HG03520 (cell line): ENCODE results near the gene LARP6.
"Not testable (repeated sequence)": the region's sequence is repeated elsewhere in the genome, so short reads cannot be mapped to it uniquely, and the experiment has no call there.

Experiments
- ATAC-seq: cut with Tn5 transposase; IDR thresholded peaks from one replicate; pipeline ENCODE4 v1.9.1; 2021; ENCODE audit warnings: mild to moderate bottlenecking, moderate library complexity; ENCODE audit not compliant: unreplicated experiment

LARP6 gene

DNA sequence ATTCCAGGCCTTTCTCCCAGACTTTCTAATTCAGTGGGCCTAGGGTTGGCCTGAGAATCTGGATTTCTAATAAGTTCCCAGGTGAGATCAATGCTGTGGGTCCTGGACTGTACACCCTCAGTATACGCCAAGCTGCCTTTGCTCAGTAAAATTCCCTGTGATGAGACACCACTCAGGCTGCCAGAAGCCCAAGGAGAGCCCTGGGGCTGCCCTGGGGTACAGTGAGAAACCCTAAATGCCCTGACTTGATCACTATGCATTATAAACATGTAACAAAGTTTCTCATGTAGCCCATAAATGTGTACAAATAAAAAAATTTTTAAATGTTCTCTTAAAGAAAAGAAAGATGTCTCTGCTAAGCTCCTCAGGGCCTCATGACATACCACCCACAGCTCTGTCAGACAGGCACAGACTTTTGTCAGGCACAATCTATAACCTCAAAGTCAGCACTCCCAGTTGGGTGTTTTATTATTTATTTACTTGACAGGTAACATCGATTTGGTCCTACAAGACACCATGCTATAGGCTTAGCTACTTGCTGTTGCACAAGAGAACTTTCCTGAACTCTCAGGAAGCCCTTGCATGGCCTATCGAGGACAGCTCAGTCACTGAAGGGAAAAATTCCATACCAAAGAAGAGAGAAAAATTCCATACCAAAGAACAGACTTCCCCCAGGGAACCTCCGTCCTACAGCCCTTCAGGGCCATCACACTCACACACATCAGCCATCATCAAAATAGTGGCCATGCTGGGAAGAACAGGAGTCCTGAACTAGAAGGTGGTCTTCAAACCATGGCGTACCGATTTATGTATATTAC, 22.7 kb downstream of the LARP6 start:
- no peak for ATAC-seq

DNA sequence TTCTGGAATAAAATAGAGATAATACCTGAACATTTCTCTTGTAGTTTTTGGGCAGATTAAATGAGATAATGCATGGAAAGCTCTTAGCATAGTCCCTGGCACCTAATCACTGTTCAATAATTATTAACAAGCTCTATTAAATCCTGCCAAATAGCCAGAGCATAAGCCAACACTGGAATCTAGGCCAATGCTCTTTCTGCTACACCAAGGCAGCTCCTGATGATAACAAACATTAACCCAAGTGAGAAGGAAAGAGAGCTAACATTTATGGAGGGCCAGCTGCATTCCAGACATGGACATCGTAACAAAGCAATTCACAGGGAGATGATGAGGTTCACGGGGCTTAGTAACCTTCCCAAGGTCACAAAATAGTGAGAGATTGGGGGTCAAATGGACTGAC, 23.3 kb downstream of the LARP6 start:
- no peak for ATAC-seq

DNA sequence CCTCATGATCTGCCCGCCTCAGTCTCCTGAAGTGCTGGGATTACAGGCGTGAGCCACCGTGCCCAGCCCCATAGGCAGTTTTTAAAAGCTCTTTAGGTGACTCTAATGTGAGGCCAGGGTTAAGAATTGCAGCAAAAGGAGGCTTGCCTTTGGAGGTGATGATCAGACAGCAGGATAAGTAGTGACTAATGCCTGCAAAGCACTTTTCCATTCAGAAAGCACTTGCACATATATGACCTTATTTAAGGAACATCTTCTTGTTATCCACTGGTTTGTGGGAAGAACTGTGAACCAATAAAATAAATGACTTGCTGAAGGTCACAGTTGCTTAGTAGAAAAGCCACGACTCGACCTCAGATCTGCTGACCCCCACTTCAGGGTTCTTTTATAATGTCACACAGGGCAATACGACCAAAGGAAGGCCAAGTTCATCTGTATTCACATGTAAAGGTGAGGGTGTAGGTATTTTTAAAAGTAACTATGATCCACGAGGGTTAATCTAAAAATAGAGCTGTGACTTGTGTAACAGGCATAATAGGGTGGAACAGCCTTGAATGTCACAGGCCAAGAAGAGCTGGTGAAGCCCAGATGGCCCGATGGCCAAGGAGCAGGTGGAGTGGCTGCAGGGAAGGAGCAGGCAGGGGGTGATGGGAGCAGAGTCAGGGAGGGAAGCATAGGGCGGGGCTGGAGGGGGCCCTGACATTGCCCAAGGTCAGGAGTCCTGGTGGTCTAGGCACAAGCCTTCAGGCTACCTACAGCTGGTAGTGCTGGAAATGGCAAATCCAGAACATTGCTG, 24.4 kb downstream of the LARP6 start:
- no peak for ATAC-seq

DNA sequence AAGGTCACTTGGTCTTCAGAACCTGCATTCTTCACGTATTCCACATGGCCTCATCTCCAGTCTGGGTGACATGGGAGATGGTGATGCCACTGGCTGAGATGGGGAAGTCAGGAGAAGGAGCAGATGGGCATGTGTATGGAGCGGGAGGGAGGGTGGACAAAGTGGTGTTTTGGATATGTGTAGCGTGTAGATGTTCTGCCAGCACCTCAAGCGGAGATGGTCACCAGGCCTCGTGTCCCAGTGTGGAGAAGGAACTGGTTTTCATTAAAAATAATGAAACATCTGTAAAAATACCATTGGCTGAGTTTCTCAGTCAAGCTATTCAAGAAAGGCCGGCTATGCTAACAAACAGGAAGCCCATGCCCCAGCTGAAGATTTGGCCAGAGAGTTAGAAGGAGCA, 26.2 kb downstream of the LARP6 start:
- no peak for ATAC-seq

DNA sequence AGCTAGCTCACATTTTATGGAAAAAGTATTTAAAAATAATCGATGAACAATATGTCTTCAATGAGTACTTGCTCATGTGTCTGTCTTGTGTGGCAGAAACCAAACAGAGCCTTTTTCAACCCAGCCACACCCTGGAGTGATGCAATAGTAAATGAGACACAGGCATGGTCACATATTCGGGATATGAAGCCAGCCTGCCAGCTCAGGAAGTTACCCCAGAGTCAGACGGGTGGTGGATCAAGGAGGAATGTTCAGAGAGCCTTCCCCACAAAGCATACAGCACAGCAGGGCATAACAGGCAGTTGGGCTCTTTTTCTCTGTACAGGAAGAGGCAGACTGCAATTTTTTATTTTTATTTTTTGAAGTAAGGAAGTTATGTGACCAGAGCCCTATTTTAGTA, 27.3 kb downstream of the LARP6 start:
- no peak for ATAC-seq

DNA sequence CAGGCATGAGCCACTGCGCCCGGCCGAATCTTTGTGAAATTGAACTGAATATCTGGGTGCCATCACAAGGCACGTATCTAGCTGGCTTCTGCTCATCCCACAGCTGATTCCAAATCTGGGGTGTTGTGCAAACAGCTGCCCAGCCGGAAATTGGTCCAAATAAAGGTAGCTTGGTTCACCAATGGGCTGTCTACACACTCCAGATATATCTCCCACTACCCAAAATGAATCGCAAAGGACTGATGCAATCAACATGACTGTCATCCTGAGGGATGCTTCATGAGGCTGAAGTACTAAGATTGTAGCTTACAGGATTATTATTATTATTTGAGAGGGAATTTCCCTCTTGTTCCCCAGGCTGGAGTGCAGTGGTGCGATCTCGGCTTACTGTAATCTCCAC, 28.1 kb downstream of the LARP6 start:
- no peak for ATAC-seq

DNA sequence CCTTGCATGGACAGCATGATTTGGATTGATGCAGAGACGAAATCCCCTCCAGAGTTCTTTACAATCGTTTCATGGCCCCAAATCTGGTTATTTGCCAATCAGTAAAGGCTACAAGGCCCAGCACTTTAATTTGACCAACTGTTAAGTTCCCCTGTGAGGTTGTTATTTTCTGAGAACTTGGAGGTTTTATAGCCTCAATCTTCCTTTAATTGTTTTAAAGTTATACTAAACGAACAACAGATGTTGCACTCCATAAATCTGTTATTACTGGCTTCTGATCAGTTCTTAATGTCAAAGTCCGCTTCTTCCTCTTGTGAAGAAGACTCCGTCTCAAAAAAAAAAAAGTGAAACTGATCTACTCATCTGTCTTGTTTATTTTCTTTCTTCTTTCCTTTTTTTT, 30.8 kb downstream of the LARP6 start:
- ATAC-seq, result no peak

DNA sequence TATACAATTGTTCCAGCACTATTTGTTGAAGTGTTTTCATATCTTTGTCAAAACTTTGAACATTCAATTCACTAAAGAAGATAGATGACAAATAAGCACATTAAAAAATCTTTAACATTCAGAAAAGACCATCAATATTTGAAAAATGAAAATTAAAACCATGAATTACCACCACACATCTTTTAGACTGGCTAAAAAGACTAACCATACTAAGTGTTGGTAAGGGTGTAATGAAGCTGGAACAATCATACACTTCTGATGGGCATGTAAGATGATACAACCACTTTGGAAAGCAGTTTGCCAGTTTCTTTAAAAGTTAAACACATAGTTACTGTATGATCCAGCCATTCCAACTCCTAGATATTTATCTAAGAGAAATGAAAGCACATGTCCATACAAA, 33.7 kb downstream of the LARP6 start:
- no peak for ATAC-seq

DNA sequence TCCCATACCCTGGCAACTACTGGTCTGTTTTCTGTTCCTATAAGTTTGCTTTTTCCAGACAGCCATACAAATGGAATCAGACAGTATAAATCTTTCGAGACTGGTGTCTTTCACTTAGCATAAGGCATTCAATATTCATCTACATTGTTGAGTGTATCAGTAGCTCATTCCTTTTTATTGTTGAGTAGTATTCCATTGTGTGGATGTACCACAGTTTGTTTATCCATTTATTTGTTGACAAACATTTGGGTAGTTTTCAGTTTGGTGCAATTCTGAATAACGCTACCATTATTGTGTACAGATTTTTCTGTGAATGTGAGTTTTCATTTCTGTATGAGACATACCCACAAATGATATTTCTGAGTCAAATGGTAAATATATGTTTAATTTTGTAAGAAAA, 35.4 kb downstream of the LARP6 start:
- ATAC-seq, result no peak

DNA sequence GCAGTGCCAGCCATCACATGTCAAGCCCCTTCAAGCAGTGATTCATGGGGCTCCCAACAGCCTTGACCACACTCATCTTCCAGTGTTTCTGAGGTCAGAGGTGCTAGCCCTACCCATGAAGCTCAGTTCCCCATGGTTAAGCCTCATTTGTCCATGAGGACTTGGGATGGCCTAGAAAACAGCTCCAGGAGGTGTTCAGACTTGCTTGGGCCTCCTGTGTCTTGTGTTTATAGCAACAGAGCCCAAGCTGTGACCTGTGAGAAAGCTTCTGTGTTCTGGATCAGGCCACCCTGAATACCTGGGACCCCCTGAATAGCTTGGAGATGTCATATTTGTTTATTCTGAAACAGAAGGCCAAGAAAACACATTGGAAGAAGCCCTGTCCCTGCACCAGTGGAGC, 36.7 kb downstream of the LARP6 start:
- ATAC-seq, result no peak

DNA sequence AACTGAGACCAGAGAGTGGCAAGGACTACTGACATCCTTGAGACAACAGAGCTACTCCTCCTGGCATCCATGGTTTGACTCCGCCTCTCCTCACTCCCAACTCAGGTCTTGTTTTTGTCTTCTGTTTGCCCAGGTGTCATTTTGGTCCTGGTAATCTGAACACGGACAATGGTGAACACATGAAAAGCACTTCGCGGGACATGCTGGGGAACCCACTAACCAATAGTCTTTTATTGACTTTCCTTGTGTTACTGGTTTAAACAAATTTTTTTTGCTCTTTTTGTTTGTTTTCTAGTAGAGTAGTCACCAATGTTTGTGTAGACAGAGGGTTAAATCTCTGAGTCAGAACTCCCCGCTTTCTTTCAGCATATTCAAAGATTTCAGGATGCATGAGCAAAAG, 38.4 kb downstream of the LARP6 start:
- ATAC-seq, result no peak

DNA sequence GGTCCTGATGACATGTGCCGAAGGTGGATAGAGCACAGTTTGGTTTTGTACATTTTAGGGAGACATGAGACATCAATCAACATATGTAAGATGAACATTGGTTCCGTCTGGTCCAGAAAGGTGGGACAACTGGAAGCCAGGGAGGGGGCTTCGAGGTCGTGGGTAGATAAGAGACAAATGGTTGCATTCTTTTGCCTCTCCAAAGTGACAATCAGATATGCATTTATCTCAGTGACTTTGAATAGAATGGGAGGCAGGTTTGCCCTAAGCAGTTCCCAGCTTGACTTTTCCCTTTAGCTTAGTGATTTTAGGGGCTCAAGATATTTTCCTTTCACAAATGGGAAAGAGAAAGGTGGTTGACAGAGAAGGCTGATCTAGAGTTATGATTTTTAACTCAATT, 38.9 kb downstream of the LARP6 start:
- ATAC-seq, result not testable (repeated sequence)

DNA sequence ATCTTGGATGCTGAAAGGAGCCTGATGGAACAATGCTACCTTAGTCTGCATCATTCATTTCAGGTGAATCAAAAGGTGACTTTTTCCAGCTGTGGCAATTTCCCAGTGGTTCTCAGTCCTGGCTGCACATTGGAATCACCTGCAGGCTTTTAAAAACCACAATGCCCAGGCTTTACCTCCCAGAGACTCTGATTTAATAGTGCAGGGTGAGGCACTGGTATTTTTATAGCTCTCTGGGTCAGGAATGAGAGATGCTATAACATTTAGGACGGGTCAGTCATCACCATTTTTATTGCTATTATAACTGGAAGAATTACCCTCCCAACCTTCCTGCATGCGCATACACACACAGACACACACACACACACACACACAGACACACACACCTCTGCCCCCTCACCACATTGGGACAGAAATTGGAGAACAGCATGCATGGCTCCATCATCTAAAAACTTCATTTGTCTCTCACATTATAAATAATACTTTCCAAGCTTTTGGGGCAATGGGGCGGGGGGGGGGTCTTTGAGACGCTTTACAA, 41.1 kb downstream of the LARP6 start:
- no peak for ATAC-seq

DNA sequence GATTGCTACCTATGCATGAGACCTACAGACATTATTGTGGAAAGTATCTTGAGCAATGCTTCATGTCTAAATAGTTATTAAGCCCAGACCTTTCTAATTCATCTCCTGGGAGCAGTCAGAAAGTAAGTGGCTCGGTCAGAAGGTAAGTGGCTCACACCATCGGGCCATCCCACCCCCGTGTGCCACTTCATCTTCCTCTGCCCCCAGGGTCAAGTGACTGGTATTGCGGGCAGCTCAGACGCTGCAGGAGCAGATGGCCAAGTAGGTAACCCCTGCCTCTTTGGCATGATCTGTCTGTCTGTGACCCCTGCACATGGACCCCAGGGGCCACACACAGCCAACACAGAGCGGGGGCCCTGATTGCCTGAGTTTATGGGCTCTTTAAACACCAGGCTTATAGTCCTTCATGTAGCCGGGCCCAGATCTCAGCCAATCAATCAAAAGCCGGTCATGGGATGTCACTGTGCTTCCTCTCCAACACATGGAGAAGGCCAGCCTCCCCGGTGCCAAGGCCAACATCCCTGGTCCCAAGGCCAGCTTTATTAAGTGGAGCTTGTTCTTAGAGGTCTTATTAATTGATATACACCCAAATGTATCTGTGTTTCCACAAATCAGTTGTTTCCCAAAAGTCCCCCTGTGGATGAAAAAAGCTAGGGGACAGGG, 42.9 kb downstream of the LARP6 start:
- no peak for ATAC-seq

DNA sequence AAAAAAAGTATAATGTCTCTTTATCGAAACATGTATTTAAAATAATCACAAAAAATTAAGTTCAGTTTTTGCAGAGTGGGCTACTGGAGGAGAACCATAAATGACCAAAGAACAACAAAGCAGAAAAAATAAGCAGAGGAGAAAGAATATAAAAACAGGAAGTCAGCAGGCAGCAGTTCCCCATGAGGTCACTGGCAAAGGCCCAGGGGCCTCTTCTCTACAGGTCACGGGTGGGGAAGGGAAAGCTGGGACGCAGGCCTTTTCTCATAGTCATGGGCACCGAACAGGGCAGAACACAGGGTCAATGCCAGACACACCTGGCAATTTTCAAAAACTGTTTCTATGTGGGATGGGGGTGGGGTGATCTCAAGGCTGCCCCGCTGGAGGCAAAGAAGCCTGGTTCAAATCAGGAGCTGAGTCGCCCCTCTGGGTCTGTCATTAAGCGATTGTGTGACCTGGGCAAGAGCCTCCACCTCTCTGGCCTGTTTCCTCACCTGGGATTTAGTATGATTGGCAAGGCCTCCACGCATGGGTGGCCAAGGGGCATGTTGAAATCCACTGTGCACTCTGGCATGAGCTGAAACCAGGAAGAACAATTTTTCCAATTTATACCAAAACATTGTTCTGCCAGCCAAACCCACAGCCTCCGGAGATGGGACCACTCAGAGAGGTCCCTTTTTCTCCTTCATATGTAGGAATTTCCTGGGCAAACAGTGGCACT, 46.8 kb downstream of the LARP6 start:
- no peak for ATAC-seq

DNA sequence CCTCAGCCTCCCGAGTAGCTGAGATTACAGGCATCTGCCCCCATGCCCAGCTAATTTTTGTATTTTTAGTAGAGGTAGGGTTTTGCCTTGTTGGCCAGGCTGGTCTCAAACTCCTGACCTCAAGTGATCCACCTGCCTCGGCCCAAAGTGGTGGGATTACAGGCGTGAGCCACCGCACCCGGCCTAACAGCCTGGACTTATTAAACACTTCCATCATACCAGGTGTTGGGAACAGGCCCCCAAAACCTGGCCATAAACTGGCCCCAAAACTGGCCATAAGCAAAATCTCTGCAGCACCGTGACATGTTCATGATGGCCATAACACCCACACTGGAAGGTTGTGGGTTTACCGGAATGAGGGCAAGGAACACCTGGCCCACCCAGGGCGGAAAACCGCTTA, 49.6 kb downstream of the LARP6 start:
- ATAC-seq, result not testable (repeated sequence)

DNA sequence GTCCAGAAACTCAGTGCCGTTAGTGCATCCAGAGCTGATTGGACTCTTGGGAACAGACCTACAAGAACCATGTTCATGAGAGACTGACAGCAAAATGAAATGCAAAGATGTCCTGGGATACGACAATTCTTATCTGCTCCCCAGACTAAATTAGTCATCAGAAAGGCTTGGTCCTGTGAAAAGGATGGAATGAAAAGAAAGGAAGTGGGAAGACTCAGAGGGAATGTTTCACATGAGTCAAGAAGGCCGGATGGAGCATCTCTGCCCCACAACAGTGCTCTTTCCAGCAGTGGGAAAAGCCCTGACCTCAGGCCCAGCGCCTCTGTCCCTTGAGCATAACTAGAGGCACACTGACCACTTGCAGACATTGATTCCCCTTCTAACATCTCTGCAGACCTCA, 51.3 kb downstream of the LARP6 start:
- ATAC-seq, result no peak

DNA sequence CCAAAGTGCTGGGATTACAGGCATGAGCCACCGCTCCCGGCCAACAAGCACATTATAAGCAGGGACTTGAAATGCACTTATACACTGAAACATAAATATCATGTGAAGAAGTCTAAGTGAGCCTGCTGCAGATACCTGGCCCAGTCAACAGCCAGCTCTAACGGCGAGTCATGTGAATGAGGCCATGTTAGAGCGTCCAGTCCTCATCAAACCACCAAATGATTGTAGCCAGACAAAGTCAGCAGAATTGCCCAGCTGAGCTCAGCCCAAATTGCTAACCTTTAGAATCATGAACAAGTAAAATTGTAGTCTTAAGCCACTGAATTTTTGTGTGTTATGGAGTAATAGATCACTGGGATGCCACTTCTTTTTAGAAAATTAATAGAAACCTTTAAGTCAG, 52.8 kb downstream of the LARP6 start:
- no peak for ATAC-seq

DNA sequence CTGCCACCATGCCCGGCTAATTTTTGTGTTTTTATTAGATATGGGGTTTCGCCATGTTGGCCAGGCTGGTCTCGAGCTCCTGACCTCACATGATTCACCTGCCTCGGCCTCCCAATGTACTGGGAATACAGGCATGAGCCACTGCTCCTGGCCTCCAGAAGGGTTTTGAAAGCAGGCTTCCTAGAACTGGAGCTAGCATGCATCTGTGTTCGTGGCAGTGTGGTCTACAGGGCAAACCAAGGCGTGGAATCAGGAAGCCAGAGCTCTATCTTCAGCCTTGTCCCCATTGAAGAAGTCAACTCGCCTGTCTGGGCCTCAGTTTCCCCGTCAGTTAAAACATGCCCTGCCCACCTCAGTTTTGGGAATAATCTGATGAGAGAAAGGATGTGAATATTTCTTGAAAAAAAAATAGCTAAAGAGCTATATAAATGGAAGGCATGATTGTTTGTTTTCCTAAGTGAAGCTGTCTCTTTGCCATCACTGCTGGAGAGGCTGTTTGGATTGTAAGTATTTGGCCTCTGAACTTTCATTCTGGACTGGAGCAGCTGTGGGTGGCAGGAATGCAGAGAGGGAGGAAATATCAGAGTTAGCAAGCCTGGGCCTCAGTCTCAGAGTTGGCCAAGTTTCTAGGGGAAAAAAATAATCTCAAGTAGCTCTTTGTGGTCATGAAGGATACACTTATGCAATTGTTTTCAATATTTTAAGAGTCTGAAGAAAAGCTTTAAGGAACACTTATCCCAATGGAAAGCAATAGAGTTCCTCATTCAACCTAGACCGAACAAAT, 54.1 kb downstream of the LARP6 start:
- no peak for ATAC-seq

DNA sequence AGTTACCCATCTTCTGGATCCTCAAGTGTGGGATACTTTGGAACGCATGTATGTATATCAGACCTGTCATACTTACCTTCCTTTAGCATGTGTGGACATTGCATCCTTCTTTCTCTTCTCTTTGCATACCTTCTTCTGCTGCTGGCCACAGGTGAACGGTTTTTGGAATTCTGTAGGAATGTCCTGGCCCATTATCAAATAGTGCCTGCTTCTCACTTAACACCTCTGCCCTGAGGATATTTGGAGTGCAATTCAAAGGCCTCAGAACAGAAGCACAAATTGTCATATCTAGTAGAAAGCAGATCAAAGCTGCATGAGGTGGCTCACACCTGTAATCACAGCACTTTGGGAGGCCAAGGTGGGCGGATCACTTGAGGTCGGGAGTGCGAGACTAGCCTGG, 56.5 kb downstream of the LARP6 start:
- no peak for ATAC-seq
